NCI-H69 (cell line): Measurements from ENCODE around the gene MAPK14.
"Not testable (repeated sequence)": the region's sequence is repeated elsewhere in the genome, so short reads cannot be mapped to it uniquely, and the experiment has no call there.

ENCODE experiments used
- DNase-seq: peaks from one replicate; lab custom pipeline; 2025; lab: John Stamatoyannopoulos, UW

The MAPK14 gene

DNA sequence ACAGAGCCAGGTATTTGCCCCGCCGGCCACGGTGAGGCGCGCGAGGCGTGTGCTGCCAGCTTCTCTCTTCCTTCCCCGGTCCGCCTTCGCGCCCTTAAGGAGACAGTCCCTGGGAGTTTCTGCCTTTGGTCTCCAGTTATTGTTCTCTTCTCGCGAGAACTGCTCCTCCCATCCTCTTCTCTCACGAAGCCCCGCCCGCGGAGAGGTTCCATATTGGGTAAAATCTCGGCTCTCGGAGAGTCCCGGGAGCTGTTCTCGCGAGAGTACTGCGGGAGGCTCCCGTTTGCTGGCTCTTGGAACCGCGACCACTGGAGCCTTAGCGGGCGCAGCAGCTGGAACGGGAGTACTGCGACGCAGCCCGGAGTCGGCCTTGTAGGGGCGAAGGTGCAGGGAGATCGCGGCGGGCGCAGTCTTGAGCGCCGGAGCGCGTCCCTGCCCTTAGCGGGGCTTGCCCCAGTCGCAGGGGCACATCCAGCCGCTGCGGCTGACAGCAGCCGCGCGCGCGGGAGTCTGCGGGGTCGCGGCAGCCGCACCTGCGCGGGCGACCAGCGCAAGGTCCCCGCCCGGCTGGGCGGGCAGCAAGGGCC lies at the start of gene MAPK14:
TSS of gene MAPK14 (plus strand) at position 308 of the 587 bp plus-strand sequence. CDS start 350 bp downstream, outside the sequence.
- DNase-seq = peak; percentile 100

DNA sequence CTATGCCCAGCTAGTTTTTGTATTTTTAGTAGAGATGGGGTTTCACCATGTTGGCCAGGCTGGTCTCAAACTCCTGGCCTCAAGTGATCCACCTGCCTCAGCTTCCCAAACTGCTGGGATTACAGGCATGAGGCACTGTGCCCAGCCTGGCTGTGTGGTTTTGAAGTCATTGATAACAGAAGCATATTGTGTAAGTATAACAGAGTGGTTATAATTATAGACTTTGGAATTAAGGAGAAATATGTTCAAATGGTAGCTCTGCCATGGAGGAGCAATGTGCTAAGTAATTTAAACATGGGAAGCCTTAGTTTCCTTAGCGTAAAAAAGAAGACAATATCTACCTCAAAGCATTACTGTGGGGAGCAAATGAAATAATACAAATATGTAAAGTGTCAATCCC lies 47.5 kb upstream of the MAPK14 start:
- not testable (repeated sequence) for DNase-seq

DNA sequence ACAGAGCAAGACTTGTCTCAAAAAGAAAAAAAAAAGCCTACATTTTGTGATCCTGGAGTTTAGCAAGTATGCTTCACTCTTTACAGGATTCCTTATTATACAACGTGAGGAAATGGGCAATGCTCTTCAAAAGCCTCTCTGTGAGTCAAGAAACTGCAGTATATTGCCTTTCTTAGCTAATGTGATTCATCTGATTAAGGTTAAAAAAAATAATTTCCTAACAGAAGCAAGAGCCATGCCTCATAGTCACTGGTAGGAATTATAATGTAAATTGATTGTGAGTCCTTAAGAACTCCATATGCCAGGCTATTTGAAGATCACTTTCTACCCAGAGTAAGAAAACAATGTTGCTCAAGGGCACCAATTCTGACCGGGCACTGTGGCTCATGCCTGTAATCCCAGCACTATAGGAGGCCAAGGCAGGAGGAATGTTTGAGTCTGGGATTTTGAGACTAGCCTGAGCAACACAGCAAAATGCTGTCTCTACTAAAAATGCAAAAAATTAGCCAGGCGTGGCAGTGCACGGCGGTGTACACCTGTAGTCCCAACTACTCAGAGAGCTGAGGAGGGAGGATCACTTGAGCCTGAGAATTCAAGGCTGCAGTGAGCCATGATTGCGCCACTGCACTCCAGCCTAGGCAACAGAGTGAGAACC lies 46.5 kb upstream of the MAPK14 start:
- DNase-seq = no peak

DNA sequence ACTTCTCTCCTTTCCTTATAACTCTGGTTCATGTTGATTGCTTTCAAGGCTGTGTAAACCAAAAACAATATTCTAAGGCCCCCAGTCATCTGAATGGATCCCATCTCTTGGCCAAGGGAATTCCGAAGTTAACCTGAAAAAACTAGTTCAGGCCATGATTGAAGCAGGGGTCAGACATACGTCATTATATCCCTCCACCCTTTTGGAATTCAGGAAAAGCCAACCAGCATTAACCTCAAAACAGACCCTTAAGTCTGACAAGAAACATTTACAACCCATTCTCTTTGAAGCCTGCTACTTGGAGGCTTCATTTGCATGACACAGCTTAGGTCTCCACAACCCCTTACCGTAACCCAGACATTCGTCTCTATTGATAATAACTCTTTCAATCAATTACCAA lies 42.9 kb upstream of the MAPK14 start:
- DNase-seq = no peak

DNA sequence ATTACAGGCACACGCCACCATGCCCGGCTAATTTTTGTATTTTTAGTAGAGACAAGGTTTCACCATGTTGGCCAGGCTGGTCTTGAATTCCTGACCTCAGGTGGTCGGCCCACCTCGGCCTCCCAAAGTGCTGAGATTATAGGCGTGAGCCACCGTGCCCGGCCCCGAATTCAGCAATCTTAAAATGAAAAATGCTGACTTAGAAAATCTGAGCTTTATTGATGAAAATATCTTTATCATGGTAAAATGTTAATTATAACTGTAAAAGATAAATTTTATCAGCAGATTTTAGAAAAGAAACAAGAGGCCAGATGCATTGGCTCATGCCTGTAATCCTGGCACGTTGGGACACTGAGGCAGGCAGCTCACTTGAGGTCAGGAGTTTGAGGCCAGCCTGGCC lies 39.6 kb upstream of the MAPK14 start:
- not testable (repeated sequence) for DNase-seq

DNA sequence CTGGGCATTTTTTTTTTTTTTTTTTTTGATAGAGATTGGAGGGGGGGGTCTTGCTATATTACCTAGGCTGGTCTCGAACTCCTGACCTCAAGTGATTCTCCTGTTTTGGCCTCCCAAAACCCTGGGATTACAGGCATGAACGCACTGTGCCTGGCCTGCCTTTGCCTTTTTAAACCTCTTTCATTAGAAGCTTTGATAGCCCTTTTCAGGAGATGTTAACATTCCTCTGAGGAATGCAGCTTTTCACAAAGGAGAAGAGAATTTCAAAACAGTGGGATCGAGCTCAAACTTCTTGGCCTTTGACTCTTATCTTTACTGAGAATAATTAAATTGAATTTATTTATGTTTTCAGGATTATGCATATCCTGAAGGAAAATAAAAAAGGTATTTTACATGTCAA lies 34.5 kb upstream of the MAPK14 start:
- no peak for DNase-seq

DNA sequence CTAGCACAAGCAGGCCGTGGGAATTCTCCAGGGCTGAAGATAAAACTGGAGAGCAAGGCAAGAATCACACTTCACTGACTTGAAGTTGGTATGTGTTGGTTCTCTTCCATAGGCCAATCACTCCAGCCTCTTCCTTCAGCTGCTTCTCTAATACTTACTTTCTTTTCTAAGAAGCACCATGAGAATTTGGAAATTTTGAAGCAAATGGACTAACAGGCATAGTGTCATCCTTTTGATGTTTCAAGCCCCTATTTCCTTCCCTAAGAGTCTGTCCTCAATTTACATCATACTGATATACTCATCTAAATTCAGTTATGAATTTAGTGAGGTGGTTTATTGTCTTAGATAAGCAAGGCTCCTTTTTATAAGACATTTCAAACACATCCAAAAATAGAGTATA lies 27.2 kb upstream of the MAPK14 start:
- DNase-seq = no peak

DNA sequence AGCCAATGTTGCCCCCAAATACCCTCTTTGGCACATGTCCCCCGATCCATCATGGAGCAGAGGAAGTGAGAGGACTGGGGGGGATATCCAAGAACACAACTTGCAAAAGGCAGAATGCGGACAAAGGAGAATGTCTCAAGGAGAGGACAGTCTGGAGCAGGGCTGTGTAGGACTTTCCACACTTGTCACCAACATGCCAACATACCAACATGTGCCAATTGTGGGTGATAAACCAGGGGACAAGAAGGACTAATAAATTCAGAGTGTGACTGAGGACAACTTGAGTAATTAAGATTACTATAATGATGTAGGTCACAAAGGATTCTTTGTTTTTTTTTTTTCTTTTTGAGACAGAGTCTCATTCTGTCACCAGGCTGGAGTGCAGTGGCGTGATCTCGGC lies 11.9 kb upstream of the MAPK14 start:
- no peak for DNase-seq

DNA sequence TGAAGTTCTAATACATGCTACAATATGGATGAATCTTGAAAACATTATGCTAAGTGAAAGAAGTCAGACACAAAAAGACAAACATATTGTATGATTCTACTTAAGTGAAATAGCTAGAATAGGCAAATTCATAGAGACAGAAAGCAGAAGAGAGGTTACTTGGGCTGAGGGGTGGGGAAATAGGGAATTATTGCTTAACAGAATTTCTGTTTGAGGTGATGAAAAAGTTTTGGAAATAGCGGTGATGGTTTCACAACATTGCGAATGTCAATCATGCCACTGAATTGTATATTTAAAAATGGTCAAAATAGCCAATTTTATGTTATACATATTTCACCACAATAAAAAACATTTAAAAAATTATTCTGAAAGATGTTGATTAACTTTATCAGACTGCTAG lies 9.3 kb upstream of the MAPK14 start:
- DNase-seq = no peak

DNA sequence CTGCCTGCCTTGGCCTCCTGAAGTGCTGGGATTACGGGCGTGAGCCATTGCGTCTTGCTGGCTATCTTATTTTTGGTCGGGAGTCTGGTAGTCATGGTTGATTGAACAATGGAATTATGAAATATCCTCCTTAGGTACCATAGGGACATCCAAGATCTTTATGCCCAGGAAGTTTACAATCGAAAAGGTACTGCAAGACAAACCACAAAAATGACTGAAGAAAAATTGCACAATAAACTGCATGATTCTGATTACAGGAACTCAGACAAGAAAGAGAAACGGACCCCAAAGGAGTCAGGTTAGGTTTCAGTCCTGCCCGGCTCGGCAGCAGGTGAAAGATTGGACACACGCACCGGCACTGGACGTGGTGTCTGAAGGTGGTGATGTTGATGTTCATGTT lies 8.4 kb upstream of the MAPK14 start:
- no peak for DNase-seq

DNA sequence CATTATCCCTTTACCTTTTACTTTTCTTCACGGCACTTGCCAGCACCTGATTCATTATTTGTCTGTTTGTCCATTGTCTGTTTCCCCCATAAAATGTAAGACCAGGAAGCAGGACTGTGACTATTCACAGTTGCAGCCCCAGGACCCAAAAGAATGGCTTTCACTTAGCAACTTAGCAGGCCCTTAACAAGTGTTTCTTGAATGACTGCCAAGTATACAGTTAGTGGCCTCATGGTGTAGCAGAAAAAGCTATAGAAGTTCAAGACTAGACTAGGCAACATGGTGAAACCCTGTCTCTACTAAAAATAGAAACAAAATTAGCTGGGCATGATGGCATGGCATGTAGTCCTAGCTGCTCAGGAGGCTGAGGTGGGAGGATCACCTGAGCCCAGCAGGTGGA lies 7.5 kb upstream of the MAPK14 start:
- peak; percentile 50 for DNase-seq

DNA sequence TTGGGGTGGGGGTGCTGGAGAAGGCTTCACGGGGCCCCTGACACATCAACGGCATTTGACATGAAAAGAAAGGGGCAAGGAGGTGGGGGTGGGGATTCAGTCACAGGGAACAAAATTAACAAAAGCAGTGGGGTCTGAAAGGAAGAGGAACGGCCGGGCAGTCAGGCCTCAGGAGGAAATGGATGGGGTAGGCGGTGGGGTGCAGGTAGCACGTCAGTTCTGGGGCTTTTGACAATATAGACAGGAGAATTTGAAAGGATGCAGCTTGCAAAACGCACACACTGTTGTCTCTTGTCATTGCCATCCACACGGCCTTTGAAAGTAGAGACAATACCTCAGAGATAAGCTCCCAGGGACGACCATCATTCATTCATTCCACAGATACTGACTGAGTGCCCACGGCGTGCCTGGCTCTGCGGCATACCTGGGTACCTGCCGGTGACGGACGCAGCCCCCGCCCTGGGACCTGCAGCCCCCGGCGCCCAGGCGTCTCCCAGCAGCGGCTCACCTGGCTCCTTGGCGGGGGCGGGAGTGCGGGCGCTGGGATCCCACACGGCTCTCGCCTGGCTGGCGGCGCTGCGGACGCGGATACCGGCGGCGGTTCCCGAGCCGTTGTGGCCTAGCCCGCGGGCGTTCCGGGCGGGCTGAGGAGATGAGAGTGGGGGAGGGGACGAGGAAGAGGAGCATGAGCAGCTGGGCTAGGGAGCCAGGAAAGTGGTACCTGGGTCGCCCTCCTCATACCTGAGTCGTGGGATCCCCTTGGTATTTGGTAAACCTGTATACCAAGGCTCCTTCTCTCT lies 3.4 kb upstream of the MAPK14 start, which contains the start of gene SLC26A8:
TSS of gene SLC26A8 (minus strand) at position 646 of the 800 bp plus-strand sequence. CDS start 4,934 bp downstream, outside the sequence.
- DNase-seq = peak; percentile 72

DNA sequence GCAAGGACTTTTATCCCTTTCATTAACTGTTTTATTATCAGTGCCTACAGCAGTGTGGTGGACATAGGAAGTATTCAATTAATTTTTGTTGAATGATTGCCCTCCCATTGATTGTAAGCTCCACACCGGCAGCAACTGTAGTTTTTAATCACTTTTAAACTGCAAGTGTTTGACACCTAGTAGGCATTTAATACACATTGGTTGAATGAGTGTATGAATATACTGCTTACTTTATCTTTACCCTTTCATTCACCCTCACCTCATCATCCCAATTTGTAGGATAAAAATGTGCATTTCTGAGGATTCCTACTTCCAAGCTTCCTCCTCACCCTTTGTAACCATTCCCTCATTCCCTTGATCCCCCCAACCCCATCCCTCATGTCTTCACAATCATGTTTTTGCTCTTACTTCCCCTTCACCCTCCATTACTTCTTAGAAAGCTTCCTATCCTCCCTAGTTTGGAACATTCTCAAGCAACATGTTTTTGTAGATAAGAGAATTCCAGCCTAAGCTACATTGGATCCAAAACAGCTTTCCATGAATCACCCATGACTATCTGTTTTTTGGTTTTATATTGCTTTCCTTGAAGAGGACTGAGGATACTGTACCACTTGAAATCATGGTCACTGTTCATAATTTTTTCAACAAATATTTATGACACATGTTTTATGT lies 2.2 kb upstream of the MAPK14 start:
- no peak for DNase-seq

DNA sequence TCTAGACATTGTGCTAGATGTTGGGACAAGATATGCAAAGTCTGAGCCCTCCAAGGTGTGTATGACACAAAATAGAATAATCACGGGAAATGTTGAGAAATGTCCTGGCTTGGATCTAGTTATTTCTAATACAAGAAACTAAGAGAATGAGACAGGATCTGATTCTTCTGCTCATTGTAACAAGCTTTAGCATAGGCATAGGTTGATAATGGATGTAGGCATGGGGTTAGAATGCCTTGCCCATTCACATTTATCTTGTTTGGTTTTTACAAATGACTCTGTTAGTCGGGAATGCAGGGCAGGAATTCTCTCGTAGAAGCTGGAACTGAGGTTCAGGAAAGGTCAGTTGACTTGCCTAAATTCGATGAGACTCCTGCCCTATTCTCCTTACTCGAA lies 1.7 kb upstream of the MAPK14 start:
- DNase-seq = no peak

DNA sequence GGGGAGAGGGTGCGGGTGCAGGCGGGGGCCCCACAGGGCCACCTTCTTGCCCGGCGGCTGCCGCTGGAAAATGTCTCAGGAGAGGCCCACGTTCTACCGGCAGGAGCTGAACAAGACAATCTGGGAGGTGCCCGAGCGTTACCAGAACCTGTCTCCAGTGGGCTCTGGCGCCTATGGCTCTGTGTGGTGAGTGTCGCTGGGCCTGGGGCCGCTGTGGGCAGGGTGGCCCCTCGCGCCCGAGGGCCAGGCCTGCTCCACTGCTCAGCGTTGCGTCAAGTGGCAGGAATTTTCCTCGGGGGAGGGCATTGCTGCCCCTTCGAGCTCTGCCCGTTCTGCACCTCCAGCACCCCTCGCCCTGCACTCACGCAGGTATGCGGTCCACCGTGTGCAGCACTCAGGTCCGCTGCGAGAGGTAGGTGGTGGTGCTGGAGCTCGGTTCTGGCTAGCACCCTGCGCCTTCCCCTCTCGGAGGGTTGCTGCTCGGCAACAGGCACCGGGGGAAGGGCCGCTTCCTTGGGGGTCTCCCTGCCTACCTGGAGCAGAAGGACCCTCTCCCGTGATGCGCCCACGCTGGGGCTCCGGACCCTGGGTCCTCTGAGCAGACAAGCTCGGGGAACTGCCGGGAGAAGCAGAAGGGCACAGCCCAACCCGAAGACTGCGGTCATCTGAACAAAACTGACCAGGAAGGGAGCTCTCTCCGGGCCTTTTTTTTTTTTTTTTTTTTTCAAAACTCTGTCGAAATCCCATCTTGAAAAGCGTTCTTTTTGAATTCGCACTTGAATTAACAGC lies 674 bp downstream of the MAPK14 start:
- peak; percentile 75 for DNase-seq

DNA sequence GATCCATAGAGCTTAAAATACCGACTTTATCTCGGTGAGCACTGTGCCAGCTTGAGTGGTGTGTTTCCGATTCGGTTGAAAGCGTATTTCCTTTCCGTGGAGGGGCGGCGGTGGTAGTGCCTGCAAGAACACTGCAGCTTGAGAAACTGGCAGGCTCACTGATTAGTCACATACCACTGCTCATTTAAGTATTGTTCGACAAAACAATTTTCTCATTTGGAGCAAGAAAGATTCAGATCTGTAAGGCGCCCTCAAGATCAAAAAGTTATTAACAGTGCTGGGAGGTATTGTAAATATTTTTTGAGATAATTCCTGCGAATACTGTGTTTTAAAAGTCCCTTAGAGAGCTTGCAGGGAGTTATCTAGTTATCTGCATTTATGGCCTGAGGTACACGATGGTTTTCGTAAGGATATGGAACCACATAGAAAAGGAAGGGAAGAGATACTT lies 1.3 kb downstream of the MAPK14 start:
- DNase-seq = peak; percentile 80

DNA sequence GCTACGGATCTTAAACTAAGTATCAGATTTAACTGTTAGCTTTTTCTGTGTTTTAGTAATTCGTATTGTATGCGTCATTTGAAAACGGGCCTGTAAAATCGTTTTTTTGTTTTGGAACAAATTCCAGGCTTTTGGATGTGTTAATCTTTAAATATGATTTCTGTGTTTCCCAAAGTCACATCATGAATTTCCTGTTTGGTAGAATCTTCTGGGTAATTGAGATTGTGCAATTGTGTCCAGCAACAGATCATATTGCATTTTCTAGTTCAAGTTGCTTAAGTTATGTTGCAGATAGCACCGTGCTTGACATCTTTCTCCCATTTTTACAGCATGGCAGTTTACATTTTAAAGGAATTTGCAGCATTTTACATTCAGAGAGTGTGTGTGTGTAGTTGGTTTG lies 1.9 kb downstream of the MAPK14 start:
- peak; percentile 15 for DNase-seq

DNA sequence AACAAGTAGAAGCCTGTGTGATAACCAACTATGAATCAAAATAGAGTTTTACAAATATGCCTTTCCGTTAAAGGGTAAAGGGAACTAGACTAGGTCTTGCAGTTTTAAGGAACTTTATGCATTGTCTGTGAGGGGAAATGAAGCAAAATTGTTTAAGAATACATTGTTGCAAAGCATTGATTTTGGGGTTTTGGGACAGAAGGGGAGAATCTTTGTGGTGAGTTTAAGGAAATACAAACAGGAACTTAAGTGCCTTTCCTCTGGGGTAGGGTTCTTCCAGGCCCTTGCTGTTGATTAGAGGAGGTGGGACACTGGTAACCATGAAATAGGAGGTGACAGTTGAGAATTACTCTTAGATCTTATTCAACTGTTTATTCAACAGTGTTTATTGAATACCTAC lies 4.7 kb downstream of the MAPK14 start:
- no peak for DNase-seq

DNA sequence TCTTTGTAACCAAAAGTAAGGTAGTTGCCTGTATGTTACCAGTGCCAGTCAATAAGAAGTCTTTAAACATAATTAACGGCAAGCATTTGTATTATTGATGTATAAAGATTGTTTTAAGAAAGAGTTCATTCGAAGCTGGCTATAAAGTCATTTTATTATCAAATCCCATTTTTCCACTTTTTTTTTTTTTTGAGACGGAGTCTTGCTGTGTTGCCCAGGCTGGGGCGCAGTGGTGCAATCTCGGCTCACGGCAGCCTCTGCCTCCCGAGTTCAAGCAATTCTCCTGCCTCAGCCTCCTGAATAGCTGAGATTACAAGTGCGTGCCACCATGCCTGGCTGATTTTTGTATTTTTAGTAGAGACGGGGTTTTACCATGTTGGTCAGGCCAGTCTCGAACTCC lies 5.5 kb downstream of the MAPK14 start:
- DNase-seq = not testable (repeated sequence)

DNA sequence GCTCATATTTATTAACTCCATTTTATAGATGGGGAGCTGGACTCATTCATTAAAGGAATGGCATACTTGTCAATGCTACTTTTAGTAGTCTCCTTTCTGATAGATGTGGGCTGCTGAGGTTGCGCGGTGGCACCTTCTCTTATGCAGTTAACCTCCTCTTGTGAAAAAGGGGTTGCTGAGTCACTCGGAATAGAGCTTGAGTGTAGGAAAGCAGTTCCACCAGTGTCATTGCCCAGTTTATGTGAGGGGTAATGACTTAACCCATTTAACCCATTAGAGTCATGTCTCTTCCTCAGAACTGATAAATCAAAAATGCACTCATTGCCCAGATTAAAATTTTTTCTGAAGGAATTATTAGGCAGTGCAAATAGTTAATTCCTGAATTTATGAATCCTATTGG lies 6.3 kb downstream of the MAPK14 start:
- no peak for DNase-seq

DNA sequence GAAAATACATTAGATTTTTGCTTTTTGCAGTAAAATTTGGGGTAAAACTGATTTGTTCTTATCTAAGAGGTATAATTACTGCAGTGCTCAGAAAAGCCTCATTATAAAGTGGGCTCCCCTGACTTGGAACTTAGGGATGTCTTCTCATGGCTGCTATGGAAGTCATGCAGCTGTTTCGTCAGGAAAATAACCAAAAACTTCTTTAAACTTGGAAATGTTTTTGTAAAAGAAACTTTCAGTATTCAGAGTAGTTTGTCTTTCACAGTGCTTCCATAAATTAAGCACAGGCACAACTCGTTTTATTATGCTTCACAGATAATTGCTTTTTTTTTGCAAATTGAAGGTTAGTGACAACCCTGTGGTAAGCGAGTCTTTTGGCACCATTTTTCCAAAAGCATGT lies 6.8 kb downstream of the MAPK14 start:
- no peak for DNase-seq

DNA sequence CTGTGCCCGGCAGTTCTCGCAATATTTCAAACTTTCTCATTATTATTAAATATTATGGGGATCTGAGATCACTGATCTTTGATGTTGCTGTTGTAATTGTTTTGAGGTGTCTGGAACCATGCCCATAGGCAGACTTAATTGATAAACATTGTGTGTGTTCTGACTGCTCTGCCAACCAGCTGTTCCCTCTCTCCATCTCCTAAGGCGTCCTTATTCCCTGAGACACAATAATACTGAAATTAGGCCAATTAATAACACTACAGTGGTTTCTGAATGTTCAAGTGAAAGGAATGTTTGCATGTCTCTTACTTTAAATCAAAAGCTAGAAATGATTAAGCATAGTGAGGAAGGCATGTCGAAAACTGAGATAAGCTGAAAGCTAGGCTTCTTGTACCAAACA lies 7.6 kb downstream of the MAPK14 start:
- peak; percentile 11 for DNase-seq
